OCI-LY7 (cell line): Measurements from ENCODE around the gene SPOP.

Source experiments
- EZH2phosphoT487 ChIP-seq: fragments of 200-600 bp; sonication (generic); IDR thresholded peaks from 2 replicates; pipeline ENCODE4 v1.6.1; 2018; ENCODE audit warnings: low read depth, borderline replicate concordance, mild to moderate bottlenecking, mixed run types, antibody characterized with exemption, low read length, moderate library complexity, mixed read lengths
- TF ChIP-seq, protein P1 (sequence below): fragments of 200-600 bp; sonication (generic); conservative IDR thresholded peaks from 2 replicates; pipeline ENCODE4 v1.5.1; 2014; ENCODE audit warnings: mild to moderate bottlenecking, antibody characterized with exemption, low read length, moderate library complexity, mixed read lengths

DNA sequence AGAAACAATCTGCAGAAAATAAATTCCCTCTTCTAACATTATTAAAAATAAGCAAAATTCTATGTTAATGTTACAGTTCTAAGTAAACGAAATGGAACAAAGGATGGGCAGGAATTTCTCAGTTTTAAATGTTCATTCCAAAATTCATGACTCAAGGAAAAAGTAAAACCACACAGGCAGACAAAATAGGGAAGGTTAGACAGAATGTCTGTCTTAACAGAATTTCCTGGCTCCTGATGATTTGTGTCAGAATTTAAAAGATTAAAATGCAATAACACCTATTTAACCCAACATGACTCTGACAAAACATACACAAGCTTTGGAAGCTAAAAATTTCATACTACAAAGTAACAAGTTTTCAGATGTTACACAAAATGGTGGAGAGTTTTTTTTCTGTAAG, 42.8 kb downstream of the SPOP start:
- TF ChIP-seq, protein P1, sequence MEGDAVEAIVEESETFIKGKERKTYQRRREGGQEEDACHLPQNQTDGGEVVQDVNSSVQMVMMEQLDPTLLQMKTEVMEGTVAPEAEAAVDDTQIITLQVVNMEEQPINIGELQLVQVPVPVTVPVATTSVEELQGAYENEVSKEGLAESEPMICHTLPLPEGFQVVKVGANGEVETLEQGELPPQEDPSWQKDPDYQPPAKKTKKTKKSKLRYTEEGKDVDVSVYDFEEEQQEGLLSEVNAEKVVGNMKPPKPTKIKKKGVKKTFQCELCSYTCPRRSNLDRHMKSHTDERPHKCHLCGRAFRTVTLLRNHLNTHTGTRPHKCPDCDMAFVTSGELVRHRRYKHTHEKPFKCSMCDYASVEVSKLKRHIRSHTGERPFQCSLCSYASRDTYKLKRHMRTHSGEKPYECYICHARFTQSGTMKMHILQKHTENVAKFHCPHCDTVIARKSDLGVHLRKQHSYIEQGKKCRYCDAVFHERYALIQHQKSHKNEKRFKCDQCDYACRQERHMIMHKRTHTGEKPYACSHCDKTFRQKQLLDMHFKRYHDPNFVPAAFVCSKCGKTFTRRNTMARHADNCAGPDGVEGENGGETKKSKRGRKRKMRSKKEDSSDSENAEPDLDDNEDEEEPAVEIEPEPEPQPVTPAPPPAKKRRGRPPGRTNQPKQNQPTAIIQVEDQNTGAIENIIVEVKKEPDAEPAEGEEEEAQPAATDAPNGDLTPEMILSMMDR: no peak
- TF ChIP-seq EZH2phosphoT487: no peak
